ENCODE results near the gene SPSB2. TPM values are rescaled to one million over a fixed set of nuclear protein-coding genes. Genes with fewer than 3 reads are reported as not detected.

Gene SPSB2
- total RNA-seq, 1 donor from 2014 or later, result 14.5 TPM

DNA sequence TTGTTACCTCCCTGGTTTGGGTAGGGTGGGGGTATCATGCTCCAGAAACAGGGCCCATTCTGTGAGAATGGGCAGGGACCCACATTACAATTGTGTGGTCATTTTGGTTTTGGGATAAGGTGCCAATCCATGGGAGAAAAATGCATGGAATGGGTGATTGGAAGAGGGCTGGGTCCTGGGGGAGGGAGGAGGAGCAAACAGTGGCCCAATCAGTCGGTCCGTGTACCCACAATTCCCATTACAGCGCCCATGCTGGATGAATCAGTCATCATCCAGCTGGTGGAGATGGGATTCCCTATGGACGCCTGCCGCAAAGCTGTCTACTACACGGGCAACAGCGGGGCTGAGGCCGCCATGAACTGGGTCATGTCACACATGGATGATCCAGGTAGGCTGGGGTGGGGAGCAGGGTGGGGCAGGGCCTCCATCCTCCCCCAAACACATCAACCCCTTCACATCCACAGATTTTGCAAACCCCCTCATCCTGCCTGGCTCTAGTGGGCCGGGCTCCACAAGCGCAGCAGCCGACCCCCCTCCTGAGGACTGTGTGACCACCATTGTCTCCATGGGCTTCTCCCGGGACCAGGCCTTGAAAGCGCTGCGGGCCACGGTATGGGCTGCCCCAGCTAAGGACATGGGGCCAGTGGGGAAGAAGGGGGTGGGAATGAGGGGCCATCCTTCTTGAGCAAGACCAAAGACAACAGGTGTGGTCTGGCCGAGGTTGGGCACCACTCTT, 9.3 kb downstream of the SPSB2 start:
- Histone ChIP-seq H3K36me3 (peaks cover 61 to 69% of the 10 kb centered on the region in 2 donors), H3K4me1 (peaks cover 4 to 16% of the 10 kb centered on the region in 2 donors), H3K27ac (no peak overlapping the region), H3K4me3 (no peak overlapping the region), H3K9me3 (no peaks in the 10 kb centered on the region), H3K27me3 (no peaks in the 10 kb centered on the region)
- intact Hi-C loops (cut with DNase I), result no loop called here
- no peak for TF ChIP-seq CTCF (IDR thresholded peaks at IDR 0.05)
- no peak for DNase-seq (ENCODE audit: low spot score in 2 of 2)

- no peaks in the 10 kb centered on the region for H3K27me3 ChIP-seq
- no peak for TF ChIP-seq CTCF (IDR thresholded peaks at IDR 0.05)
- no peak overlapping the region for H3K27ac ChIP-seq
- H3K36me3 ChIP-seq, result peaks cover 69 to 77% of the 10 kb centered on the region in 2 donors
- no peak overlapping the region for H3K4me3 ChIP-seq
- H3K4me1 ChIP-seq, result peaks cover 0 to 10% of the 10 kb centered on the region in 2 donors
- intact Hi-C loops (cut with DNase I), result no loop called here
- no peak for DNase-seq (ENCODE audit: low spot score in 2 of 2)
- no peaks in the 10 kb centered on the region for H3K9me3 ChIP-seq
These were observed 10.1 kb downstream of the SPSB2 start for GRCh38 chr12:6863033-6863432.

- Histone ChIP-seq H3K36me3 (peaks cover 85 to 93% of the 10 kb centered on the region in 2 donors), H3K27ac (no peak overlapping the region), H3K9me3 (no peaks in the 10 kb centered on the region), H3K4me3 (no peak overlapping the region), H3K4me1 (peaks cover 0 to 3% of the 10 kb centered on the region in 2 donors), H3K27me3 (no peaks in the 10 kb centered on the region)
- no peak for TF ChIP-seq CTCF (IDR thresholded peaks at IDR 0.05)
- no peak for DNase-seq (ENCODE audit: low spot score in 2 of 2)
- intact Hi-C loops (cut with DNase I), result no loop called here
These were observed 11.7 kb downstream of the SPSB2 start for GRCh38 chr12:6861391-6861790.

GRCh38 chr12:6860942-6861341, 12.2 kb downstream of the SPSB2 start:
- no peak overlapping the region for H3K27ac ChIP-seq
- no peak overlapping the region for H3K4me3 ChIP-seq
- DNase-seq (ENCODE audit: low spot score in 2 of 2), result no peak
- H3K9me3 ChIP-seq, result no peaks in the 10 kb centered on the region
- H3K4me1 ChIP-seq, result no peaks in the 10 kb centered on the region
- no peaks in the 10 kb centered on the region for H3K27me3 ChIP-seq
- no peak for TF ChIP-seq CTCF (IDR thresholded peaks at IDR 0.05)
- intact Hi-C loops (cut with DNase I), result no loop called here
- H3K36me3 ChIP-seq, result peaks cover 90 to 97% of the 10 kb centered on the region in 2 donors

DNA sequence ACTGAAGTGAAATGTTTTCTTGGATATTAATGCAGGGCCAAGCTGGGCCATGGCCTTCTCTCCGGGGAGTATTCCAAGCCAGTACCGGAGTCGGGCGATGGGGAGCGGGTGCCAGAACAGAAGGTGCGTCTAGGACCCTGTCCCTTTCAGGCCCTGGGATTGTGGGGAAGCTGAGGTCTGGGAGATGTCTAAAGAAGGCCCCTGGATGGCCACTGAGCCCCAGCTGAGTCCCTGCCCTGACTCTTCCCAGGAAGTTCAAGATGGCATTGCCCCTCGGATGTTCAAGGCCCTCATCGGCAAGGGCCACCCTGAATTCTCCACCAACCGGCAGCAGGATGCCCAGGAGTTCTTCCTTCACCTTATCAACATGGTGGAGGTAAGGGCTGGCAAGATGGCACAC, 13.0 kb downstream of the SPSB2 start:
- no peak for TF ChIP-seq CTCF (IDR thresholded peaks at IDR 0.05)
- intact Hi-C loops (cut with DNase I), result no loop called here
- Histone ChIP-seq H3K27me3 (no peaks in the 10 kb centered on the region), H3K36me3 (peaks cover 93 to 99% of the 10 kb centered on the region in 2 donors), H3K27ac (no peak overlapping the region), H3K4me3 (no peak overlapping the region), H3K9me3 (no peaks in the 10 kb centered on the region), H3K4me1 (no peaks in the 10 kb centered on the region)
- DNase-seq (ENCODE audit: low spot score in 2 of 2), result no peak

Data from ascending aorta (tissue), 2 donors.